Measurements from ENCODE around the gene EEF1AKMT3. TPM values are rescaled to one million over a fixed set of nuclear protein-coding genes. Genes with fewer than 3 reads are reported as not detected.

Gene EEF1AKMT3
- total and polyA plus RNA-seq, 9 of the 15 experiments (the other 6 are each of a cell fraction or from before 2014, with no cell fraction given): 4.1 to 17.2 (median 7.9) TPM

DNA sequence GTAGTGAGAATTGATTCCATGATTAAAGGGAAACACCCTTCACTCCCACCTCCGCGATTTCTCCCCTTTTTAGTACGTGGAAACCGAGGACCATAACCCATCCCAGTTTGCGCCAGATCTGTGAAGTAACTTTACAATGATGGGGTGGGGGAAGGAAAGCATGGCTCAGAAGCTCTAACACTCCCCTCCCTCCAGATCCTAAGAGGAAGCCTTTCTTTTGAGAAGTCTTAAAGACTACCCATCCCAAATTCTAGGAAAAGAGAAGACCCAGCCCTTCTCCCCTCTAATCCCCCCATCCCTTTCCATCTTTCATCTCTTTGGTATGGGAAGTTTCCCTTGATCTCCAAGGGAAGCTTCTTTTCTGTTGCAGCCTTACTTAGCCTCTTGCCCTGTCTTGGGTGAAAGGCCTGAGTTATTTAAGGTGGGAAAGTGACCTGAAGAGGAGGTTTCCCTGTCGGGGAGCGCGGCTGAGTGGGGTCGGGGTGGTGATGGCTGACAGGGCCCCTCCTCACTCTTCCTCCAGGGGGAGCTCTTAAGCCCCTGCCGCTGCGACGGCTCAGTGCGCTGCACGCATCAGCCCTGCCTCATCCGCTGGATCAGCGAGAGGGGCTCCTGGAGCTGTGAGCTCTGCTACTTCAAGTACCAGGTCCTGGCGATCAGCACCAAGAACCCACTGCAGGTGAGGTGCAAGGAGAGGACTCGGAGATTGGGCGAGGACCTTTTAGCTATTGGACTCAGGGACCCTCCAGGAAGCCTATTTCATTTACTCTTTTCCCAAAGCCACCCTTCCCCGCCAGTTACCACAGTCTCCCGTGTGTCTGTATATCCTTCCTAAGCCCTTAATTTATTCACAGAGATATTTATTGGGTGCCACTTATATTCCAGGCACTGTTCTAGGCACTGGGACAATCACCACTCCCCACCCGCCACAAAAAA, 15.7 kb upstream of the EEF1AKMT3 start (continued):
- TF ChIP-seq, protein P1, sequence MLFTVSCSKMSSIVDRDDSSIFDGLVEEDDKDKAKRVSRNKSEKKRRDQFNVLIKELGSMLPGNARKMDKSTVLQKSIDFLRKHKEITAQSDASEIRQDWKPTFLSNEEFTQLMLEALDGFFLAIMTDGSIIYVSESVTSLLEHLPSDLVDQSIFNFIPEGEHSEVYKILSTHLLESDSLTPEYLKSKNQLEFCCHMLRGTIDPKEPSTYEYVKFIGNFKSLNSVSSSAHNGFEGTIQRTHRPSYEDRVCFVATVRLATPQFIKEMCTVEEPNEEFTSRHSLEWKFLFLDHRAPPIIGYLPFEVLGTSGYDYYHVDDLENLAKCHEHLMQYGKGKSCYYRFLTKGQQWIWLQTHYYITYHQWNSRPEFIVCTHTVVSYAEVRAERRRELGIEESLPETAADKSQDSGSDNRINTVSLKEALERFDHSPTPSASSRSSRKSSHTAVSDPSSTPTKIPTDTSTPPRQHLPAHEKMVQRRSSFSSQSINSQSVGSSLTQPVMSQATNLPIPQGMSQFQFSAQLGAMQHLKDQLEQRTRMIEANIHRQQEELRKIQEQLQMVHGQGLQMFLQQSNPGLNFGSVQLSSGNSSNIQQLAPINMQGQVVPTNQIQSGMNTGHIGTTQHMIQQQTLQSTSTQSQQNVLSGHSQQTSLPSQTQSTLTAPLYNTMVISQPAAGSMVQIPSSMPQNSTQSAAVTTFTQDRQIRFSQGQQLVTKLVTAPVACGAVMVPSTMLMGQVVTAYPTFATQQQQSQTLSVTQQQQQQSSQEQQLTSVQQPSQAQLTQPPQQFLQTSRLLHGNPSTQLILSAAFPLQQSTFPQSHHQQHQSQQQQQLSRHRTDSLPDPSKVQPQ (CRISPR knock-in tag; IDR thresholded peaks at IDR 0.05; ENCODE audit: borderline replicate concordance): no peak
- TF ChIP-seq, protein P2, sequence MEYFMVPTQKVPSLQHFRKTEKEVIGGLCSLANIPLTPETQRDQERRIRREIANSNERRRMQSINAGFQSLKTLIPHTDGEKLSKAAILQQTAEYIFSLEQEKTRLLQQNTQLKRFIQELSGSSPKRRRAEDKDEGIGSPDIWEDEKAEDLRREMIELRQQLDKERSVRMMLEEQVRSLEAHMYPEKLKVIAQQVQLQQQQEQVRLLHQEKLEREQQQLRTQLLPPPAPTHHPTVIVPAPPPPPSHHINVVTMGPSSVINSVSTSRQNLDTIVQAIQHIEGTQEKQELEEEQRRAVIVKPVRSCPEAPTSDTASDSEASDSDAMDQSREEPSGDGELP (CRISPR knock-in tag; IDR thresholded peaks at IDR 0.05; ENCODE audit: borderline replicate concordance): peak; percentile 41; the same call in 1 of the 2 replicates
- TF ChIP-seq, protein P3, sequence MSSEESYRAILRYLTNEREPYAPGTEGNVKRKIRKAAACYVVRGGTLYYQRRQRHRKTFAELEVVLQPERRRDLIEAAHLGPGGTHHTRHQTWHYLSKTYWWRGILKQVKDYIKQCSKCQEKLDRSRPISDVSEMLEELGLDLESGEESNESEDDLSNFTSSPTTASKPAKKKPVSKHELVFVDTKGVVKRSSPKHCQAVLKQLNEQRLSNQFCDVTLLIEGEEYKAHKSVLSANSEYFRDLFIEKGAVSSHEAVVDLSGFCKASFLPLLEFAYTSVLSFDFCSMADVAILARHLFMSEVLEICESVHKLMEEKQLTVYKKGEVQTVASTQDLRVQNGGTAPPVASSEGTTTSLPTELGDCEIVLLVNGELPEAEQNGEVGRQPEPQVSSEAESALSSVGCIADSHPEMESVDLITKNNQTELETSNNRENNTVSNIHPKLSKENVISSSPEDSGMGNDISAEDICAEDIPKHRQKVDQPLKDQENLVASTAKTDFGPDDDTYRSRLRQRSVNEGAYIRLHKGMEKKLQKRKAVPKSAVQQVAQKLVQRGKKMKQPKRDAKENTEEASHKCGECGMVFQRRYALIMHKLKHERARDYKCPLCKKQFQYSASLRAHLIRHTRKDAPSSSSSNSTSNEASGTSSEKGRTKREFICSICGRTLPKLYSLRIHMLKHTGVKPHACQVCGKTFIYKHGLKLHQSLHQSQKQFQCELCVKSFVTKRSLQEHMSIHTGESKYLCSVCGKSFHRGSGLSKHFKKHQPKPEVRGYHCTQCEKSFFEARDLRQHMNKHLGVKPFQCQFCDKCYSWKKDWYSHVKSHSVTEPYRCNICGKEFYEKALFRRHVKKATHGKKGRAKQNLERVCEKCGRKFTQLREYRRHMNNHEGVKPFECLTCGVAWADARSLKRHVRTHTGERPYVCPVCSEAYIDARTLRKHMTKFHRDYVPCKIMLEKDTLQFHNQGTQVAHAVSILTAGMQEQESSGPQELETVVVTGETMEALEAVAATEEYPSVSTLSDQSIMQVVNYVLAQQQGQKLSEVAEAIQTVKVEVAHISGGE (CRISPR knock-in tag; IDR thresholded peaks at IDR 0.05): no peak
- TF ChIP-seq MCM5 (IDR thresholded peaks at IDR 0.05; ENCODE audit: low read depth) (no peak), SREBF2 (CRISPR knock-in tag; IDR thresholded peaks at IDR 0.05) (no peak)
- TF ChIP-seq, protein P4, sequence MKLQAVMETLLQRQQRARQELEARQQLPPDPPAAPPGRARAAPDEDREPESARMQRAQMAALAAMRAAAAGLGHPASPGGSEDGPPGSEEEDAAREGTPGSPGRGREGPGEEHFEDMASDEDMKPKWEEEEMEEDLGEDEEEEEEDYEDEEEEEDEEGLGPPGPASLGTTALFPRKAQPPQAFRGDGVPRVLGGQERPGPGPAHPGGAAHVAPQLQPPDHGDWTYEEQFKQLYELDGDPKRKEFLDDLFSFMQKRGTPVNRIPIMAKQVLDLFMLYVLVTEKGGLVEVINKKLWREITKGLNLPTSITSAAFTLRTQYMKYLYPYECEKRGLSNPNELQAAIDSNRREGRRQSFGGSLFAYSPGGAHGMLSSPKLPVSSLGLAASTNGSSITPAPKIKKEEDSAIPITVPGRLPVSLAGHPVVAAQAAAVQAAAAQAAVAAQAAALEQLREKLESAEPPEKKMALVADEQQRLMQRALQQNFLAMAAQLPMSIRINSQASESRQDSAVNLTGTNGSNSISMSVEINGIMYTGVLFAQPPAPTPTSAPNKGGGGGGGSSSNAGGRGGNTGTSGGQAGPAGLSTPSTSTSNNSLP (IDR thresholded peaks at IDR 0.05; ENCODE audit: borderline replicate concordance, low read depth, low read length): no peak

Data from K562 (cell line).